Fibroblast of lung (primary cell): ENCODE measurements around the gene BUB1B. TPM values are rescaled to one million over a fixed set of nuclear protein-coding genes. Genes with fewer than 3 reads are reported as not detected.

Experiments
- DNase-seq, 2 donors: peaks; one replicate each; pipeline versions ENCODE4 v3.0.0 to v3.0.0-alpha.2; 2010; ENCODE audit warnings: low read depth in 2 of 2
- H2AFZ ChIP-seq: 2 replicates; pipeline ENCODE4 v1.5.1; 2012; ENCODE audit warnings: low read length, control low read depth, inconsistent platforms
- H3K27ac ChIP-seq: 2 replicates; pipeline ENCODE4 v1.5.1; 2011; ENCODE audit warnings: low read length, control low read depth; ENCODE audit not compliant: insufficient read depth
- H3K27me3 ChIP-seq: 2 replicates; pipeline ENCODE4 v1.5.1; 2011; ENCODE audit warnings: mild to moderate bottlenecking, low read length; ENCODE audit not compliant: control insufficient read depth, insufficient read depth
- H3K36me3 ChIP-seq: 2 replicates; pipeline ENCODE4 v1.5.1; 2011; ENCODE audit warnings: low read length; ENCODE audit not compliant: control insufficient read depth, insufficient read depth
- H3K4me1 ChIP-seq: 2 replicates; pipeline ENCODE4 v1.5.1; 2011; ENCODE audit warnings: low read length; ENCODE audit not compliant: control insufficient read depth, insufficient read depth; ENCODE audit errors: extremely low read depth
- H3K4me2 ChIP-seq: 2 replicates; pipeline ENCODE4 v1.5.1; 2011; ENCODE audit warnings: low read length, control low read depth; ENCODE audit not compliant: insufficient read depth; ENCODE audit errors: extremely low read depth
- H3K4me3 ChIP-seq, 4 experiments: fragments of 200-600 bp in 1 of 4; sonication (generic) in 1 of 4; replicated peaks in 1 of 4; 2 replicates each; pipeline ENCODE4 v1.5.1; 2011 to 2016; ENCODE audit warnings: low read length in 4 of 4, low read depth in 3 of 4, mild to moderate bottlenecking in 3 of 4, control low read depth in 2 of 4, inconsistent platforms in 1 of 4, mixed read lengths in 1 of 4; ENCODE audit not compliant: insufficient read depth in 1 of 4; ENCODE audit errors: control extremely low read depth in 1 of 4
- H3K79me2 ChIP-seq: 2 replicates; pipeline ENCODE4 v1.5.1; 2012; ENCODE audit warnings: mild to moderate bottlenecking, low read length, inconsistent platforms; ENCODE audit not compliant: control insufficient read depth, insufficient read depth
- H3K9ac ChIP-seq: 2 replicates; pipeline ENCODE4 v1.5.1; 2011; ENCODE audit warnings: mild to moderate bottlenecking, low read length, control low read depth; ENCODE audit not compliant: insufficient read depth
- H3K9me3 ChIP-seq: 2 replicates; pipeline ENCODE4 v1.5.1; 2012; ENCODE audit warnings: low read depth, low read length; ENCODE audit not compliant: control insufficient read depth, insufficient read depth
- H4K20me1 ChIP-seq: 2 replicates; pipeline ENCODE4 v1.5.1; 2011; ENCODE audit warnings: low read length; ENCODE audit not compliant: control insufficient read depth, insufficient read depth; ENCODE audit errors: extremely low read depth
- CTCF ChIP-seq, 2 donors: IDR thresholded peaks in 1 of 2; conservative IDR thresholded peaks in 1 of 2; 1 replicate in 1 of 2; 2 replicates in 1 of 2; pipeline ENCODE4 v1.5.1; 2011 to 2012; ENCODE audit warnings: low read length in 2 of 2, control low read depth in 1 of 2, inconsistent platforms in 1 of 2, low read depth in 1 of 2, mild to moderate bottlenecking in 1 of 2
- EZH2 ChIP-seq: IDR thresholded peaks from 2 replicates; pipeline ENCODE4 v1.5.1; 2012; ENCODE audit warnings: low read length, control low read depth, mild to moderate bottlenecking; ENCODE audit errors: missing control alignments
- polyA plus RNA-seq, 2 donors: library from polyadenylated mRNA; depleted of rRNA in 1 of 2; stranded (reverse) in 1 of 2; unstranded in 1 of 2; fragments of >200 nt; gene quantifications; 2 replicates each; pipeline ENCODE4 v1.2.1, GENCODE V29; 2011 to 2012; ENCODE audit warnings: missing spikeins in 1 of 2
- total RNA-seq: library from RNA; depleted of rRNA; stranded (reverse); fragments of >200 nt; gene quantifications from 2 replicates; pipeline ENCODE4 v1.2.1, GENCODE V29; 2014

BUB1B gene
- total and polyA plus RNA-seq, 2 donors (not counting 1 experiment from before 2014, with no cell fraction given), result 5.4 to 6.9 TPM

- Histone ChIP-seq H3K9ac (no peak overlapping the region), H2AFZ (no peak overlapping the region), H3K27me3 (no peaks in the 10 kb centered on the region), H3K9me3 (no peaks in the 10 kb centered on the region), H3K27ac (no peak overlapping the region), H3K4me3 (no peak overlapping the region), H3K36me3 (no peaks in the 10 kb centered on the region), H3K4me2 (no peak overlapping the region), H4K20me1 (no peaks in the 10 kb centered on the region), H3K4me1 (peaks cover 7% of the 10 kb centered on the region), H3K79me2 (no peaks in the 10 kb centered on the region)
- TF ChIP-seq EZH2 (no peak), CTCF (conservative IDR thresholded peaks at IDR 0.05 in 1 of 2, IDR thresholded peaks at IDR 0.05 in 1 of 2; ENCODE audit: low read depth in 1 of 2, low read length in 2 of 2) (no peak)
- DNase-seq, result no peak
Observed at GRCh38 chr15:40267670-40268069, 106.8 kb downstream of the BUB1B start.

- Histone ChIP-seq H3K9me3 (no peaks in the 10 kb centered on the region), H3K27me3 (no peaks in the 10 kb centered on the region), H3K4me1 (peaks cover 7% of the 10 kb centered on the region), H3K79me2 (no peaks in the 10 kb centered on the region), H2AFZ (no peak overlapping the region), H3K36me3 (no peaks in the 10 kb centered on the region), H3K4me2 (no peak overlapping the region), H3K27ac (no peak overlapping the region), H3K4me3 (no peak overlapping the region), H3K9ac (no peak overlapping the region), H4K20me1 (no peaks in the 10 kb centered on the region)
- no peak for TF ChIP-seq CTCF (conservative IDR thresholded peaks at IDR 0.05 in 1 of 2, IDR thresholded peaks at IDR 0.05 in 1 of 2; ENCODE audit: low read depth in 1 of 2, low read length in 2 of 2)
- no peak for TF ChIP-seq EZH2
- no peak for DNase-seq
Observed at GRCh38 chr15:40269604-40270003, 108.7 kb downstream of the BUB1B start.

DNA sequence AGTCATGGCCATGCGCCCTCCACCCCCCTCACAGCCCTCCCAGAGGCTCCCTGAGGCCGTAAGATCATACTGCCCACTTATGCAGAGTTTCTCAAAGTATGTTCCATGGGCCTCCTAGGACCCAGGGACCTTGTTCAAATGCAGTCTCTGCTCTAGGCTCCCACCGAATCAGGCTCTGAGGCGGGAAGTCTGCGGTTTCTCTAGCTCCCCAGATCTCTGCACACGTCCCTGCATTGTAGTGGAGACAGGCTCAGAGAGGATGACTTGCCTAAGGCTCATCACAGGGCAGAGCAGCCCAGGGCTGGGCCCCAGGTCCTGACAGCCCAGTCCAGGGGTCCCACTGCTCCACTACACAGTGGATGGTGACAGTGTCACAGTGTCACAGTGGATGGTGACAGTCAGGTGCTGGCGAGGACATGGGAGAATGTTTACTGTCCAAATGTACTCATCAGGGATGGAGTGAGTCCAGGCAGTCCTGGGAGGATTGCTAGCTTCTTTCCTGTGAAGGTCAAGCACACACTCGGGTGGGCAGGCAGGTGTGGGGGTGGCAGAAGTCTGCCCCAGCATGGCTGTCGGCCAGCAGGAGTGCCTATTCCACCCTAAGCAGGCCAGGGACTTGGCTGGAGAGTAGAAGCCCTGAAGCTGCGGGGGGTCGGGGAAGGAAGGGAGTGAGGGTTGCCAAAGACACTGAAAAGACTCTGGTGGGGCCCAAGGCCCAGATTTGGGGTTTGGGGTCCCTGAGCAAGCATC, 109.6 kb downstream of the BUB1B start:
- H2AFZ ChIP-seq, result no peak overlapping the region
- H3K27me3 ChIP-seq, result no peaks in the 10 kb centered on the region
- no peak overlapping the region for H3K9ac ChIP-seq
- no peak overlapping the region for H3K27ac ChIP-seq
- TF ChIP-seq EZH2, result no peak
- TF ChIP-seq CTCF (conservative IDR thresholded peaks at IDR 0.05 in 1 of 2, IDR thresholded peaks at IDR 0.05 in 1 of 2; ENCODE audit: low read depth in 1 of 2, low read length in 2 of 2), result no peak
- H3K4me3 ChIP-seq, result no peak overlapping the region
- H3K36me3 ChIP-seq, result no peaks in the 10 kb centered on the region
- no peaks in the 10 kb centered on the region for H4K20me1 ChIP-seq
- no peaks in the 10 kb centered on the region for H3K79me2 ChIP-seq
- H3K4me1 ChIP-seq, result peaks cover 7% of the 10 kb centered on the region
- no peak overlapping the region for H3K4me2 ChIP-seq
- H3K9me3 ChIP-seq, result no peaks in the 10 kb centered on the region
- DNase-seq, result no peak

Other genes with a start within 250 kb of the BUB1B start
- gene GPR176, start 240.8 kb upstream of the BUB1B start, total RNA-seq, result 79.6 and 179 TPM in 2 replicates
- gene GPR176, start 240.8 kb upstream of the BUB1B start, polyA plus RNA-seq, result 99.9 and 124 TPM in 2 replicates
- 59.8 and 97.4 TPM in 2 replicates for gene EIF2AK4, start 227.0 kb upstream of the BUB1B start, total RNA-seq
- 78.0 and 88.4 TPM in 2 replicates for gene EIF2AK4, start 227.0 kb upstream of the BUB1B start, polyA plus RNA-seq
- 162 and 174 TPM in 2 replicates for gene SRP14, start 121.9 kb upstream of the BUB1B start, total RNA-seq
- 434 and 465 TPM in 2 replicates for gene SRP14, start 121.9 kb upstream of the BUB1B start, polyA plus RNA-seq
- 8.6 and 9.5 TPM in 2 replicates for gene BMF, start 52.2 kb upstream of the BUB1B start, total RNA-seq
- 2.2 TPM in 2 replicates for gene BMF, start 52.2 kb upstream of the BUB1B start, polyA plus RNA-seq
- under 0.01 TPM in 1 of 2 replicates, not detected in the other for gene PAK6, start 78.0 kb downstream of the BUB1B start, total RNA-seq
- 0.03 and 0.05 TPM in 2 replicates for gene PAK6, start 78.0 kb downstream of the BUB1B start, polyA plus RNA-seq
- gene ANKRD63, start 122.0 kb downstream of the BUB1B start, total RNA-seq, result not detected in 2 replicates
- not detected in 2 replicates for gene ANKRD63, start 122.0 kb downstream of the BUB1B start, polyA plus RNA-seq
- under 0.01 TPM in 2 replicates for gene PLCB2, start 146.9 kb downstream of the BUB1B start, total RNA-seq
- gene PLCB2, start 146.9 kb downstream of the BUB1B start, polyA plus RNA-seq, result 0.33 and 0.40 TPM in 2 replicates
- 8.9 and 9.2 TPM in 2 replicates for gene INAFM2, start 162.6 kb downstream of the BUB1B start, total RNA-seq
- 8.2 and 11.0 TPM in 2 replicates for gene INAFM2, start 162.6 kb downstream of the BUB1B start, polyA plus RNA-seq
- gene CCDC9B, start 179.9 kb downstream of the BUB1B start, total RNA-seq, result 14.4 and 38.0 TPM in 2 replicates
- 1.7 and 2.0 TPM in 2 replicates for gene CCDC9B, start 179.9 kb downstream of the BUB1B start, polyA plus RNA-seq
- gene PHGR1, start 190.0 kb downstream of the BUB1B start, total RNA-seq, result not detected in 2 replicates
- gene PHGR1, start 190.0 kb downstream of the BUB1B start, polyA plus RNA-seq, result not detected in 2 replicates
- under 0.01 and 0.26 TPM in 2 replicates for gene DISP2, start 197.2 kb downstream of the BUB1B start, total RNA-seq
- gene DISP2, start 197.2 kb downstream of the BUB1B start, polyA plus RNA-seq, result 0.11 and 0.43 TPM in 2 replicates
- gene KNSTRN, start 221.7 kb downstream of the BUB1B start, total RNA-seq, result 15.7 and 30.9 TPM in 2 replicates
- gene KNSTRN, start 221.7 kb downstream of the BUB1B start, polyA plus RNA-seq, result 22.5 and 45.3 TPM in 2 replicates
- gene IVD, start 244.7 kb downstream of the BUB1B start, total RNA-seq, result 40.1 and 61.8 TPM in 2 replicates
- gene IVD, start 244.7 kb downstream of the BUB1B start, polyA plus RNA-seq, result 37.9 and 43.0 TPM in 2 replicates